Karpas-422 (cell line): ENCODE data around the gene FAM120B. TPM values are rescaled to one million over a fixed set of nuclear protein-coding genes. Genes with fewer than 3 reads are reported as not detected.

ENCODE experiments used
- DNase-seq: peaks from one replicate; pipeline ENCODE4 v3.0.0-alpha.2; 2015
- H2AFZ ChIP-seq: fragments of 200-600 bp; sonication (generic); 2 replicates; pipeline ENCODE4 v1.6.1; 2014; ENCODE audit warnings: antibody characterized with exemption, low read length, mixed read lengths
- H3K27ac ChIP-seq: fragments of 200-600 bp; sonication (generic); 2 replicates; pipeline ENCODE4 v1.5.1; 2014; ENCODE audit warnings: mild to moderate bottlenecking, low read length, moderate library complexity
- H3K27me3 ChIP-seq: fragments of 200-600 bp; sonication (generic); 2 replicates; pipeline ENCODE4 v1.6.1; 2014; ENCODE audit warnings: low read length, mixed read lengths
- H3K36me3 ChIP-seq: fragments of 200-600 bp; sonication (generic); 2 replicates; pipeline ENCODE4 v1.6.1; 2014; ENCODE audit warnings: low read length, mixed read lengths; ENCODE audit not compliant: insufficient read depth
- H3K4me1 ChIP-seq: fragments of 200-600 bp; sonication (generic); 2 replicates; pipeline ENCODE4 v1.6.1; 2014; ENCODE audit warnings: mild to moderate bottlenecking, low read length, mixed read lengths
- H3K4me2 ChIP-seq: fragments of 200-600 bp; sonication (generic); 2 replicates; pipeline ENCODE4 v1.6.1; 2014; ENCODE audit warnings: low read length, low read depth, mild to moderate bottlenecking; ENCODE audit not compliant: poor library complexity, severe bottlenecking
- H3K4me3 ChIP-seq: fragments of 200-600 bp; sonication (generic); 2 replicates; pipeline ENCODE4 v1.5.1; 2014; ENCODE audit warnings: mild to moderate bottlenecking, antibody characterized with exemption, low read length, mixed read lengths
- H3K79me2 ChIP-seq: fragments of 200-600 bp; sonication (generic); 2 replicates; pipeline ENCODE4 v1.6.1; 2014; ENCODE audit warnings: mild to moderate bottlenecking, low read length, mixed read lengths
- H3K9ac ChIP-seq: fragments of 200-600 bp; sonication (generic); 2 replicates; pipeline ENCODE4 v1.6.0; 2014; ENCODE audit warnings: low read length
- H3K9me2 ChIP-seq: fragments of 200-600 bp; sonication (generic), shearing (Covaris generic); replicated peaks from 2 replicates; pipeline ENCODE4 v1.6.0; 2014; ENCODE audit warnings: mild to moderate bottlenecking, low read length, moderate library complexity; ENCODE audit not compliant: insufficient read depth
- H3K9me3 ChIP-seq: fragments of 300-700, 200-600 bp; sonication (generic); 2 replicates; pipeline ENCODE4 v1.6.1; 2014; ENCODE audit warnings: low read length, mixed read lengths
- H4K20me1 ChIP-seq: fragments of 200-600 bp; sonication (generic); 2 replicates; pipeline ENCODE4 v1.6.1; 2014; ENCODE audit warnings: mild to moderate bottlenecking, antibody characterized with exemption, low read length, low read depth; ENCODE audit not compliant: insufficient read depth
- total RNA-seq: library from RNA; depleted of rRNA; stranded (reverse); fragments of >200 nt; shearing (Covaris generic); gene quantifications from 2 replicates; pipeline ENCODE4 v1.2.3, GENCODE V29; 2014; ENCODE audit warnings: low replicate concordance

The FAM120B gene
- total RNA-seq, 1 experiment from 2014 or later: 32.1 TPM

DNA sequence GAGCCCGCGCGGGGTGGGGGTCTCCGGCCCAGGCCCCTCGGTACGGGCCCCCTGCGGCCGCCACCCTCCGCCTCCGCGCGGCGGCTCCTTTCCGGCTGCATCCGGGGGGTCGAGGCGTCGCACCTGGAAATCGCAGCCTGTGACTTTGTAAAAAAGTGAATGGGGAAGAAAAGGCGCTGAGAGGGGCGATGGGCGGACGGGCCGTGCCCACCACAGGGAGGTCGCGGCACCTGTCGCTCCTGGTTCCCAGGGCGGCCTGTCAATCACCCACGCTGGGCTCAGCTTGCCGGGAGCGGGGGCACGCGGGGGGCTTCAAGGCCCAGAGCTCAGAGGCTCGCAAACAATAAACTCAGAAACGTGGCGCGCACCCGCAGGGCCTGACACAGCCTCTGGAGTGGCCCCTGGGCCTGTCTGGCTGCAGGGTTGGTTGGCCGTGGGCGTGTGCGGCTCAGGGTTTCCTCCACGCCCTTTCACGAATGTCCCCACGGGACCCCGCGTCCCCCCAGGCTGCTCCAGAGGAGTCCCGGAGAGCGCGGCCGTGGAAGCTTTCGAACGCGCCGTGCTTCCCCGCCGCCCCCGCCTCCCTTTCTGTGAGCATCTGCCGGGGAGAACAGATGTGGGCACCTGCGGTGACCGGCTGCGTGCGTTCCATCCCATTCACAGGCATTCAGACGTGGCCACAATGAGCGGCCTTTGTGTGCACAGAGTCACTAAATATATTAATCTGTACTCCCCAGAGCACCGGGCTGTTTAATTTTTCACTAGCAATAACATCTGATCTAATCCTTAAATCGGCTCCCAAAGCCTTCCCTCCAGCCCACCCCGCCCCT, 9.6 kb upstream of the FAM120B start:
- no peaks in the 10 kb centered on the region for H3K27me3 ChIP-seq
- no peak for DNase-seq
- no peak overlapping the region for H2AFZ ChIP-seq
- H3K4me2 ChIP-seq: no peak overlapping the region
- no peak overlapping the region for H3K9ac ChIP-seq
- no peaks in the 10 kb centered on the region for H3K79me2 ChIP-seq
- H3K27ac ChIP-seq: no peak overlapping the region
- H3K36me3 ChIP-seq: no peaks in the 10 kb centered on the region
- no peaks in the 10 kb centered on the region for H3K9me3 ChIP-seq
- H3K4me3 ChIP-seq: no peak overlapping the region
- no peaks in the 10 kb centered on the region for H3K9me2 ChIP-seq
- peaks cover 7% of the 10 kb centered on the region for H4K20me1 ChIP-seq
- H3K4me1 ChIP-seq: peaks cover 11% of the 10 kb centered on the region

DNA sequence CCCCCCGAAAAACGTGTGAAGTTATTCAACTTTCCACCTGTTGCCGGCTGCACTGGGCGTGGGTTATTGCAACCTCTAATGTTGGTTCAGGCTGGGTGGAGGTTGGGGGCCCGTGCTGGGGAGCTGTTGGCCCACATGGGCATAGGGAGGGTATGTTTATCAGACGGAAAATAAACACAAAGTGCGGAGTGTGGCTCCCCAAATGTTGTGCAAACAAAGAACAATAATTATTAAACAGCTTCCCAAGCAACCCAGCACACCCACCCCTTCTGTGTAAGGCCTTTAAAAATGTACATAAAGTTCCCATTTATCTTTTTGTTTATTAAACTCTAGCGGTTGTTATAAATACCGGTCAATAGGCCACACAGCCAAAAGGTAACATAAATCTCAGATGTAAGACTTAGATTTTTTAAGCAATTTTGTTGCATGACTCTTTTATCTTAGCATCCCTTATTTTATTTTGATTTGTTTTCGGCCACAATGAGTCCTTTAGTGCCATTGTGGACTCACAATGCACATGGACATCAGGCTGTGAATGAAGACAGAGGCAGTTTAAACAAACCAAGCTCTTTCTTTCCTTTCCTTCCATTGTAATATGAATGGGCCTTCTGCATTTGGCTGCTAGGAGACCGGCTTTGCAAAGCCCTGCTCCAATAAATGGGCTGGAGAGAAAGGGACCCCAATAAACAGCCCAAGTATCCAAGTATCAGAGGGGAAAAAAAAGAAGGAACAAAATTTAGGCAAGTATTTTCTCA, 8.8 kb upstream of the FAM120B start:
- no peaks in the 10 kb centered on the region for H3K9me2 ChIP-seq
- no peaks in the 10 kb centered on the region for H3K79me2 ChIP-seq
- no peak overlapping the region for H3K9ac ChIP-seq
- H3K27me3 ChIP-seq: no peaks in the 10 kb centered on the region
- no peak overlapping the region for H3K4me3 ChIP-seq
- H2AFZ ChIP-seq: no peak overlapping the region
- DNase-seq: no peak
- H3K4me1 ChIP-seq: peaks cover 9% of the 10 kb centered on the region
- no peak overlapping the region for H3K27ac ChIP-seq
- no peaks in the 10 kb centered on the region for H3K9me3 ChIP-seq
- no peaks in the 10 kb centered on the region for H3K36me3 ChIP-seq
- peaks cover under 1% of the 10 kb centered on the region; the same call in 1 of the 2 replicates for H4K20me1 ChIP-seq
- no peak overlapping the region for H3K4me2 ChIP-seq

DNA sequence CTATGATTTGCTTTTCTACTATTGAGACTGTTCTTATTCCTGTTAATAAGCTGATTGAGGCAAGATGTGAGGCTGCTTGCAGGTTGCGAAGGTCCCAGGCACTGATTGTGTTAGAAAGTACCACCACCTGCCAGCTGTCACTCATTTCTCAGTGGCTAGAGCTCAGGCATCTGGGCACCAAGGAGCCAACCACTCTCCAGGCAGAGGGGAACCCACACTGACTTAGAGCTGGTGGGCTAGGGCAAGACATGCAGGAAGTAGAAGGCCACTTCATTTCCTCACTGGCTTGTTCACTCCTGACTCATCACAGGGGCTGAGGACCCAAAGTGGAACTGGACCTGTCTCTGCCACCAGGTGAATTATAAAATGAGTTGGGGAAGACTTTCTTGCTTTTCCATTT, 7.9 kb upstream of the FAM120B start:
- H3K4me3 ChIP-seq: no peak overlapping the region
- H3K9me3 ChIP-seq: no peaks in the 10 kb centered on the region
- no peak overlapping the region for H3K27ac ChIP-seq
- H3K9me2 ChIP-seq: no peaks in the 10 kb centered on the region
- H3K4me2 ChIP-seq: no peak overlapping the region
- H4K20me1 ChIP-seq: no peaks in the 10 kb centered on the region
- peaks cover 4% of the 10 kb centered on the region for H3K4me1 ChIP-seq
- no peak overlapping the region for H3K9ac ChIP-seq
- DNase-seq: no peak
- no peaks in the 10 kb centered on the region for H3K27me3 ChIP-seq
- no peaks in the 10 kb centered on the region for H3K36me3 ChIP-seq
- no peak overlapping the region for H2AFZ ChIP-seq
- no peaks in the 10 kb centered on the region for H3K79me2 ChIP-seq

DNA sequence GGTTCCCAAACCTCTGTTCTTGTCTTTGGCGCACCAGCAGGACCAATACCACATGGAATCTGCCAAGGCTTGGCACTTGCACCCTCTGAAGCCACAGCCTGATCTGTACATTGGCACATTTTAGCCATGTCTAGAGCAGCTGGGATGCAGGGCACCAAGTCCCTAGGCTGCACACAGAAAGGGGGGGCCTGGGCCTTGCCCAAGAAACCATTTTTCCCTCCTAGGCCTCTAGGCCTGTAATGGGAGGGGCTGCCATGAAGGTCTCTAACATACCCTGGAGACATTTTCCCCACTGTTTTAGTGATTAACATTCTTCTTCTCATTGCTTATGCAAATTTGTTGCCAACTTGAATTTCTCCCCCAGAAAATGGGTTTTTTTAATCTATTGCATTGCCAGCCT, 5.4 kb upstream of the FAM120B start:
- Histone ChIP-seq H3K4me1 (peaks cover 10% of the 10 kb centered on the region), H3K27ac (no peak overlapping the region), H3K4me2 (no peak overlapping the region), H3K27me3 (no peaks in the 10 kb centered on the region), H4K20me1 (no peaks in the 10 kb centered on the region), H3K36me3 (no peaks in the 10 kb centered on the region), H2AFZ (no peak overlapping the region), H3K9me2 (no peaks in the 10 kb centered on the region), H3K4me3 (no peak overlapping the region), H3K9ac (no peak overlapping the region), H3K79me2 (no peaks in the 10 kb centered on the region), H3K9me3 (no peaks in the 10 kb centered on the region)
- DNase-seq: no peak

DNA sequence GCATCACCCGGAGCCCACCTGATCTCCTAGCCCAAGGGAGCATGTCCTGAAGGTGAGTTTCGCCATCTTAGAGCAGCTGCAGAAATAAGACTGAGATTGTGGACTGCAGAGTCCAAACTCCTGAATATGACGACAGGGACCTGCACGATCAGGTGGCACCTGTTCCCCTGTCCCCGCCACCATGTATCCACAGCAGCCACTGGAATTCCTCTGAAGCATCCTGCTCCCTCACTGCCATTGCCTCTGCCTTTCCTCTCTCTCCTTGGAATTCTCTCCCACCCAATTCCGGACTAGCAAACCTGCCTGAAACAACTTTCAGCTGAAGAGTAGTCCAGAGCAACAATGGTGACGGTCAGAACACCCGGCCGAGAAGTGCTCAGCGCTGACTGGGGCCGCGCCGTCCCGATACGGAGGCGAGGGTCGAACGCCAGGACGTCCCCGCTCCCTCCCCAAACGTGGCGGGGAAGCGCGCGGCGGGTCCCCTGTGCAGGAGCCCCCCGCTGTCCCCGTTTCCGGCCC, 694 bp upstream of the FAM120B start:
- Histone ChIP-seq H3K79me2 (peaks cover 43% of the 10 kb centered on the region), H3K4me3 (peak overlapping the region; percentile 84), H3K9me2 (no peaks in the 10 kb centered on the region), H4K20me1 (peaks cover 10% of the 10 kb centered on the region; the same call in 1 of the 2 replicates), H3K4me1 (peaks cover 38% of the 10 kb centered on the region), H3K4me2 (peak overlapping the region; percentile 88), H3K9ac (peak overlapping the region; percentile 66), H3K9me3 (no peaks in the 10 kb centered on the region), H3K27ac (no peak overlapping the region), H3K36me3 (no peaks in the 10 kb centered on the region), H3K27me3 (no peaks in the 10 kb centered on the region), H2AFZ (peak overlapping the region; percentile 57)
- no peak for DNase-seq

DNA sequence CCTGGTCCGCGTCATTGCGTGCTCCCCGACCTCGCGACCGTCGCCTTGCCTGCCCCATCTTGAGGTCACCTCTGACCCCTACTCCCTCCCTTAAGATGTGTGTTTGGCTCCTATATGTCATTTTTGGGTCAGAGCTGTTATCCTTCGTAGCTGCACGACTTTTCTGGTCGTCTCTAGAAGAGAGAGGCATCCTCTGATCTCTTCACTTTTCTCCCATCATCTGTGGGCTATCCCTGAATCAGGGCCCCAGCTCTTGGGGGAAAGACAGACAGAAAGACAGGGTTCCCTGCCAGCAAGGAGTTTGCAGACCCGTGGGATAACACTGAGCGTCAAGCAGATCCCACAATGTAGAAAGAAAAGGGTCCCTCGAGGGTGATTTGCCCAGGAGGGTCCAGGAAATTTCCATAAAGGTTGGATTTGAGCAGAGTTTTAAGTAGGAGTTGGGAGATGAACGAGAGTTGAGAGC, 555 bp downstream of the FAM120B start:
- Histone ChIP-seq H3K9me2 (no peaks in the 10 kb centered on the region), H3K36me3 (no peaks in the 10 kb centered on the region), H3K79me2 (peaks cover 55% of the 10 kb centered on the region), H3K4me1 (peaks cover 40% of the 10 kb centered on the region), H3K27ac (peak overlapping the region; percentile 54), H3K9me3 (no peaks in the 10 kb centered on the region), H4K20me1 (peaks cover 10% of the 10 kb centered on the region; the same call in 1 of the 2 replicates), H3K9ac (peak overlapping the region; percentile 87), H3K4me3 (peak overlapping the region; percentile 84), H2AFZ (peak overlapping the region; percentile 32; the same call in 1 of the 2 replicates), H3K27me3 (no peaks in the 10 kb centered on the region), H3K4me2 (peak overlapping the region; percentile 88)
- no peak for DNase-seq

DNA sequence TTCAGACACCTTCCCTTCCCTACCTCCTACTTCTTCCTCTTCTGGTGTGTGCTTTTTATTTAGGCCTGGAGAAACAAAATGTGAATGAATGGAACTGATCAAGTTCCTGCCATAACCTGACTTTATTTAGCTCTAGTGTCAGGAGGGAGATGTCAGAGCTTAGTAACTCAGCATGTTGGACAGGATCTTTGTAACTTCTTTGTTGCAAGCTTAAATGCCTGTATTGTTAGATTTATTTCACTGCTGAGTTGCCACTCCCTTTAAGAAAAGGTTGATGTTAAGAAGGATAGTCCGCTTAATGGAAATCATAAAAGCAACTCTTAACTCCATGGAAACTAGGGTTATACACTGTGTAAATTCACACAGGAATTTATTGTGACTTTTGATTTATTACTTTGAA, 2.2 kb downstream of the FAM120B start:
- no peaks in the 10 kb centered on the region for H3K36me3 ChIP-seq
- peak overlapping the region; percentile 87 for H3K9ac ChIP-seq
- peaks cover 42% of the 10 kb centered on the region for H3K4me1 ChIP-seq
- peak overlapping the region; percentile 88 for H3K4me2 ChIP-seq
- H3K9me3 ChIP-seq: no peaks in the 10 kb centered on the region
- no peaks in the 10 kb centered on the region for H3K27me3 ChIP-seq
- H4K20me1 ChIP-seq: peaks cover 23% of the 10 kb centered on the region
- DNase-seq: no peak
- H3K9me2 ChIP-seq: no peaks in the 10 kb centered on the region
- no peak overlapping the region for H2AFZ ChIP-seq
- H3K4me3 ChIP-seq: peak overlapping the region; percentile 84
- H3K79me2 ChIP-seq: peaks cover 72% of the 10 kb centered on the region
- H3K27ac ChIP-seq: no peak overlapping the region

DNA sequence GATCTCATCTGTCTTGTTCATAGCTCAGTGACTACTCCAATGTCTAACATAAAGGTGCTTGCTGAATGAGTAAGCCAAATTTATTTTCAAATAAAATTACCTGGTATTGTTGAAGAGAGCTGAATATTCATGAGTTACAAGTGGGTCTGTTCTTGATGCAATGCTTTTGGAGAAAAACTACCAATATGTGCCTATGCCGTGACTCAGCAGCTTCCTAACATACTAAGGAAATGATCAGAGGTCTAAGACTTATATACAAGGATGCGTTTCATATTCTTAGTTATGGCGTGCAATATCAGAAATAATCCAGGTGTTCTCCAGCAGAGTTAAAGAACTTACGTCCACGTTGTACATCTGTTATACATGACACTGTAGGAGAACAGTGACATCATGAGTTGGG, 5.1 kb downstream of the FAM120B start:
- no peaks in the 10 kb centered on the region for H3K9me3 ChIP-seq
- no peaks in the 10 kb centered on the region for H3K27me3 ChIP-seq
- H4K20me1 ChIP-seq: peaks cover 29% of the 10 kb centered on the region
- peaks cover 3% of the 10 kb centered on the region; the same call in 1 of the 2 replicates for H3K36me3 ChIP-seq
- no peak overlapping the region for H2AFZ ChIP-seq
- H3K9me2 ChIP-seq: no peaks in the 10 kb centered on the region
- no peak overlapping the region for H3K4me2 ChIP-seq
- H3K4me1 ChIP-seq: peaks cover 52% of the 10 kb centered on the region
- peaks cover 100% of the 10 kb centered on the region for H3K79me2 ChIP-seq
- no peak for DNase-seq
- H3K27ac ChIP-seq: no peak overlapping the region
- no peak overlapping the region for H3K9ac ChIP-seq
- no peak overlapping the region for H3K4me3 ChIP-seq
